ENCODE results near the gene PRSS22. TPM values are rescaled to one million over a fixed set of nuclear protein-coding genes. Genes with fewer than 3 reads are reported as not detected.

PRSS22 gene
- total RNA-seq, 2 donors from 2014 or later = 18.6 to 30.9 TPM

GRCh38 chr16:2871926-2872325 is 14.0 kb upstream of the PRSS22 start:
- TF ChIP-seq POLR2A (IDR thresholded peaks at IDR 0.05) (no peak), POLR2AphosphoS5 (IDR thresholded peaks at IDR 0.05) (no peak)
- TF ChIP-seq, protein P1, sequence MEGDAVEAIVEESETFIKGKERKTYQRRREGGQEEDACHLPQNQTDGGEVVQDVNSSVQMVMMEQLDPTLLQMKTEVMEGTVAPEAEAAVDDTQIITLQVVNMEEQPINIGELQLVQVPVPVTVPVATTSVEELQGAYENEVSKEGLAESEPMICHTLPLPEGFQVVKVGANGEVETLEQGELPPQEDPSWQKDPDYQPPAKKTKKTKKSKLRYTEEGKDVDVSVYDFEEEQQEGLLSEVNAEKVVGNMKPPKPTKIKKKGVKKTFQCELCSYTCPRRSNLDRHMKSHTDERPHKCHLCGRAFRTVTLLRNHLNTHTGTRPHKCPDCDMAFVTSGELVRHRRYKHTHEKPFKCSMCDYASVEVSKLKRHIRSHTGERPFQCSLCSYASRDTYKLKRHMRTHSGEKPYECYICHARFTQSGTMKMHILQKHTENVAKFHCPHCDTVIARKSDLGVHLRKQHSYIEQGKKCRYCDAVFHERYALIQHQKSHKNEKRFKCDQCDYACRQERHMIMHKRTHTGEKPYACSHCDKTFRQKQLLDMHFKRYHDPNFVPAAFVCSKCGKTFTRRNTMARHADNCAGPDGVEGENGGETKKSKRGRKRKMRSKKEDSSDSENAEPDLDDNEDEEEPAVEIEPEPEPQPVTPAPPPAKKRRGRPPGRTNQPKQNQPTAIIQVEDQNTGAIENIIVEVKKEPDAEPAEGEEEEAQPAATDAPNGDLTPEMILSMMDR (IDR thresholded peaks at IDR 0.05) = no peak
- no peak overlapping the region for H3K4me3 ChIP-seq
- DNase-seq (ENCODE audit: low spot score) = no peak
- intact Hi-C loops (cut with DNase I) = loop anchor here (5.0 kb wide), 2 partner anchors 40 to 55 kb away; partner anchors contain the start of gene FLYWCH1
- H3K27ac ChIP-seq = no peak overlapping the region
- H3K36me3 ChIP-seq = no peaks in the 10 kb centered on the region
- 76% methylated on average over 6 of the region's 6 CpGs for WGBS
- H3K9me3 ChIP-seq = no peaks in the 10 kb centered on the region
- H3K4me1 ChIP-seq (replicated peaks) = no peaks in the 10 kb centered on the region
- H3K27me3 ChIP-seq (replicated peaks; ENCODE audit: insufficient read depth) = no peaks in the 10 kb centered on the region

- WGBS = under 1% methylated on average over 45 of the region's 45 CpGs
- Histone ChIP-seq H3K27ac (peak overlapping the region; percentile 80 to 92), H3K4me1 (replicated peaks) (no peaks in the 10 kb centered on the region), H3K4me3 (peak overlapping the region; percentile 46 to 78), H3K9me3 (no peaks in the 10 kb centered on the region), H3K36me3 (no peaks in the 10 kb centered on the region), H3K27me3 (replicated peaks; ENCODE audit: insufficient read depth) (no peaks in the 10 kb centered on the region)
- DNase-seq (ENCODE audit: low spot score) = peak; percentile 93
- peak; percentile 81 for TF ChIP-seq POLR2AphosphoS5 (IDR thresholded peaks at IDR 0.05)
- TF ChIP-seq POLR2A (IDR thresholded peaks at IDR 0.05) = no peak
- TF ChIP-seq, protein P1 (IDR thresholded peaks at IDR 0.05) = peak; percentile 95 to 99 (median 98)
- intact Hi-C loops (cut with DNase I) = loop anchor here (5.0 kb wide), 1 partner anchor 91 kb away; the partner anchor contains the start of gene ELOB
These were observed 10.2 kb upstream of the PRSS22 start for GRCh38 chr16:2867987-2868789.

DNA sequence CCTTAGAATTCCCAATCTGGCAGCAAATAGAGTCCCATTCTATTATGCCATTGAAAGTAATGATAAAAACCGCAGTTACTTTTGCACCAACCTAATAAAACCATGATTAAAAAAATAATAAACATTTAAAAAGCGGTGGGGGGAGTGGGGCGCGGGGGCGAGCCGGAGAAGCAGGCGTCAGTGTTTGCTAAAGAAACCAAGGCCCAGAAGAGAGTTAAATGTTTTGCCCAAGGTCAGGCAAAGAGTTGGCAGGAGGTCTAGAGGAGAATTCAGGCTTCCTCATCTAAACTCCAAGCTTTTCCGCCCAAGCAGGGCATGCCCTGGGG is 9.7 kb upstream of the PRSS22 start:
- intact Hi-C loops (cut with DNase I) = loop anchor here (5.0 kb wide), 1 partner anchor 90 kb away; the partner anchor contains the start of gene ELOB
- Histone ChIP-seq H3K4me3 (peak overlapping the region; percentile 46 to 78), H3K36me3 (no peaks in the 10 kb centered on the region), H3K27ac (peak overlapping the region; percentile 80 to 92), H3K27me3 (replicated peaks; ENCODE audit: insufficient read depth) (no peaks in the 10 kb centered on the region), H3K4me1 (replicated peaks) (no peaks in the 10 kb centered on the region), H3K9me3 (no peaks in the 10 kb centered on the region)
- WGBS = 42% methylated on average over 8 of the region's 8 CpGs
- DNase-seq (ENCODE audit: low spot score) = no peak
- TF ChIP-seq POLR2AphosphoS5 (IDR thresholded peaks at IDR 0.05) = no peak
- TF ChIP-seq, protein P1 (IDR thresholded peaks at IDR 0.05) = no peak
- no peak for TF ChIP-seq POLR2A (IDR thresholded peaks at IDR 0.05)

DNA sequence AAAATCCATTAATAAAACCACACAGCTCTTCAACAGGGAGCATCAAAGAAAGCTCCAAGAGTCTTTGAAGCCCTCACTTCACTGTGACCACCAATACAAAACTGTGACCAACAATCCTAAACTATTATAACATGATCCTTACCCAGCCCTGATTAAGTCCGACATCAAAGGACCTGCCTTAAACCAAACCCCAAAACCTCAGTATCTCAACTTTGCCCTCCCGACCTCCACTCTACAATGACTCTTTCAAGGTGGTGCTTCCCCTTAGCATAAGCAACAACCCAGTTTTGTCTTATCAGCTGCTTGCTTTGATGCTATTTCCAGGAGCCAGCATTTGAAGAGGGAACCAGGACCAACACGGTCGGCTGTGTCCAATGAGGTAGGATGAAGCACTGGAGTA is 8.5 kb upstream of the PRSS22 start:
- DNase-seq (ENCODE audit: low spot score) = no peak
- intact Hi-C loops (cut with DNase I) = loop anchor here (5.0 kb wide), 1 partner anchor 89 kb away; the partner anchor contains the start of gene ELOB
- WGBS = 87% methylated on average over 4 of the region's 4 CpGs

More for the DNA sequence above, 8.5 kb upstream of the PRSS22 start:
- Histone ChIP-seq H3K4me1 (replicated peaks) (no peaks in the 10 kb centered on the region), H3K9me3 (no peaks in the 10 kb centered on the region), H3K27me3 (replicated peaks; ENCODE audit: insufficient read depth) (no peaks in the 10 kb centered on the region), H3K36me3 (no peaks in the 10 kb centered on the region), H3K4me3 (no peak overlapping the region), H3K27ac (no peak overlapping the region)
- TF ChIP-seq, protein P1 (IDR thresholded peaks at IDR 0.05) = no peak
- TF ChIP-seq POLR2AphosphoS5 (IDR thresholded peaks at IDR 0.05) (no peak), POLR2A (IDR thresholded peaks at IDR 0.05) (no peak)

Measured in prostate gland (tissue), 2 donors.